ENCODE data around the gene NKAIN1. TPM values are rescaled to one million over a fixed set of nuclear protein-coding genes. Genes with fewer than 3 reads are reported as not detected.
"Not testable (repeated sequence)": the region's sequence is repeated elsewhere in the genome, so short reads cannot be mapped to it uniquely, and the experiment has no call there.

Gene NKAIN1
- total and polyA plus RNA-seq, 12 donors, result 2.9 to 195 (median 10.5) TPM

- peaks cover 5 to 9% of the 10 kb centered on the region in 2 donors for H3K4me1 ChIP-seq (replicated peaks in 1 of 2)
- H3K4me3 ChIP-seq, result no peak overlapping the region
- 79 to 92% (median 84%) methylated on average over 4 of the region's 4 CpGs for WGBS, 4 donors
- TF ChIP-seq POLR2A (IDR thresholded peaks at IDR 0.05), result no peak
- TF ChIP-seq, protein P1, sequence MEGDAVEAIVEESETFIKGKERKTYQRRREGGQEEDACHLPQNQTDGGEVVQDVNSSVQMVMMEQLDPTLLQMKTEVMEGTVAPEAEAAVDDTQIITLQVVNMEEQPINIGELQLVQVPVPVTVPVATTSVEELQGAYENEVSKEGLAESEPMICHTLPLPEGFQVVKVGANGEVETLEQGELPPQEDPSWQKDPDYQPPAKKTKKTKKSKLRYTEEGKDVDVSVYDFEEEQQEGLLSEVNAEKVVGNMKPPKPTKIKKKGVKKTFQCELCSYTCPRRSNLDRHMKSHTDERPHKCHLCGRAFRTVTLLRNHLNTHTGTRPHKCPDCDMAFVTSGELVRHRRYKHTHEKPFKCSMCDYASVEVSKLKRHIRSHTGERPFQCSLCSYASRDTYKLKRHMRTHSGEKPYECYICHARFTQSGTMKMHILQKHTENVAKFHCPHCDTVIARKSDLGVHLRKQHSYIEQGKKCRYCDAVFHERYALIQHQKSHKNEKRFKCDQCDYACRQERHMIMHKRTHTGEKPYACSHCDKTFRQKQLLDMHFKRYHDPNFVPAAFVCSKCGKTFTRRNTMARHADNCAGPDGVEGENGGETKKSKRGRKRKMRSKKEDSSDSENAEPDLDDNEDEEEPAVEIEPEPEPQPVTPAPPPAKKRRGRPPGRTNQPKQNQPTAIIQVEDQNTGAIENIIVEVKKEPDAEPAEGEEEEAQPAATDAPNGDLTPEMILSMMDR (IDR thresholded peaks at IDR 0.05), result no peak
- no peak for DNase-seq
- no peaks in the 10 kb centered on the region for H3K9me3 ChIP-seq (replicated peaks in 1 of 3)
- no peaks in the 10 kb centered on the region for H3K36me3 ChIP-seq (replicated peaks in 1 of 2)
- H3K27ac ChIP-seq, result no peak overlapping the region
- no peaks in the 10 kb centered on the region for H3K27me3 ChIP-seq
- intact Hi-C loops (cut with DNase I), result no loop called here
Measured at GRCh38 chr1:31143455-31143854, 96.2 kb downstream of the NKAIN1 start.

- Histone ChIP-seq H3K4me1 (replicated peaks in 1 of 2) (peaks cover 5 to 9% of the 10 kb centered on the region in 2 donors), H3K27ac (no peak overlapping the region), H3K9me3 (replicated peaks in 1 of 3) (no peaks in the 10 kb centered on the region), H3K4me3 (no peak overlapping the region), H3K27me3 (no peaks in the 10 kb centered on the region), H3K36me3 (replicated peaks in 1 of 2) (no peaks in the 10 kb centered on the region)
- WGBS, 4 donors, result 93 to 96% (median 96%) methylated on average over 4 of the region's 4 CpGs
- TF ChIP-seq, protein P1 (IDR thresholded peaks at IDR 0.05), result no peak
- no peak for DNase-seq
- intact Hi-C loops (cut with DNase I), result no loop called here
Measured at GRCh38 chr1:31142406-31142805, 97.3 kb downstream of the NKAIN1 start.

- H3K27me3 ChIP-seq, result no peaks in the 10 kb centered on the region
- no peaks in the 10 kb centered on the region for H3K9me3 ChIP-seq (replicated peaks in 1 of 3)
- H3K27ac ChIP-seq, result no peak overlapping the region
- 92 to 97% (median 94%) methylated on average over 7 of the region's 7 CpGs for WGBS, 4 donors
- peaks cover 0 to 1% of the 10 kb centered on the region in 2 donors for H3K4me1 ChIP-seq (replicated peaks in 1 of 2)
- TF ChIP-seq, protein P1 (IDR thresholded peaks at IDR 0.05), result no peak
- TF ChIP-seq POLR2A (IDR thresholded peaks at IDR 0.05), result no peak
- no peak overlapping the region for H3K4me3 ChIP-seq
- intact Hi-C loops (cut with DNase I), result no loop called here
- no peaks in the 10 kb centered on the region for H3K36me3 ChIP-seq (replicated peaks in 1 of 2)
- DNase-seq, result no peak
Measured at GRCh38 chr1:31140299-31140698, 99.4 kb downstream of the NKAIN1 start.

- 65 to 81% (median 77%) methylated on average over 12 of the region's 12 CpGs for WGBS, 4 donors
- not testable (repeated sequence) for H3K36me3 ChIP-seq (replicated peaks in 1 of 2); H3K9me3 ChIP-seq (replicated peaks in 1 of 3); H3K27me3 ChIP-seq; DNase-seq; H3K27ac ChIP-seq; H3K4me1 ChIP-seq (replicated peaks in 1 of 2); H3K4me3 ChIP-seq
- intact Hi-C loops (cut with DNase I), result loop anchor here in 1 of 2 donors (10.0 kb wide), 1 partner anchor 204 kb away; no protein-coding TSS in a partner anchor
Measured at GRCh38 chr1:31138797-31139521, 100.7 kb downstream of the NKAIN1 start.

GRCh38 chr1:31137873-31138272 is 101.8 kb downstream of the NKAIN1 start:
- DNase-seq, result not testable (repeated sequence)

More at GRCh38 chr1:31137873-31138272, 101.8 kb downstream of the NKAIN1 start:
- H3K27me3 ChIP-seq; H3K36me3 ChIP-seq (replicated peaks in 1 of 2); H3K4me3 ChIP-seq; H3K9me3 ChIP-seq (replicated peaks in 1 of 3); H3K4me1 ChIP-seq (replicated peaks in 1 of 2); H3K27ac ChIP-seq: not testable (repeated sequence)
- intact Hi-C loops (cut with DNase I), result loop anchor here in 1 of 2 donors (10.0 kb wide), 1 partner anchor 203 kb away; no protein-coding TSS in a partner anchor
- WGBS, 4 donors, result 86 to 95% (median 92%) methylated on average over 3 of the region's 3 CpGs
